Esophagus muscularis mucosa (tissue), 4 donors: Measurements from ENCODE around the gene SYT11.

Experiments
- CTCF ChIP-seq, 3 experiments: fragments of 200-600 bp in 2 of 3; fragments of 450-650 bp in 1 of 3; sonication (generic) in 2 of 3; IDR thresholded peaks; one replicate each; pipeline ENCODE4 v1.5.1; 2017 to 2019; ENCODE audit warnings: antibody characterized with exemption in 3 of 3, mild to moderate bottlenecking in 2 of 3, moderate library complexity in 1 of 3
- EP300 ChIP-seq: sonication (generic); formaldehyde crosslinking; IDR thresholded peaks from one replicate; pipeline ENCODE4 v1.6.1; 2017; ENCODE audit warnings: antibody characterized with exemption
- POLR2A ChIP-seq: fragments of 450-650 bp; IDR thresholded peaks from one replicate; pipeline ENCODE4 v1.6.1; 2017; ENCODE audit warnings: antibody characterized with exemption, moderate library complexity, mild to moderate bottlenecking, low read depth
- POLR2AphosphoS5 ChIP-seq, 2 donors: sonication (generic); formaldehyde crosslinking; IDR thresholded peaks; one replicate each; pipeline ENCODE4 v1.6.1; 2017; ENCODE audit warnings: antibody characterized with exemption in 2 of 2

GRCh38 chr1:155893389-155894142, 34.2 kb downstream of the SYT11 start:
- TF ChIP-seq POLR2A = no peak
- no peak for TF ChIP-seq CTCF (IDR thresholded peaks at IDR 0.05)
- peak; percentile 48 to 53 for TF ChIP-seq POLR2AphosphoS5 (IDR thresholded peaks at IDR 0.05)
- no peak for TF ChIP-seq EP300
